K562 (cell line): ENCODE results near the gene RNF223. TPM values are rescaled to one million over a fixed set of nuclear protein-coding genes. Genes with fewer than 3 reads are reported as not detected.

Experiments used
- EHMT2 ChIP-seq: fragments of 450-650 bp; IDR thresholded peaks from 2 replicates; pipeline ENCODE4 v1.6.1; 2018; ENCODE audit warnings: antibody characterized with exemption
- GABPB1 ChIP-seq: sonication (generic); formaldehyde crosslinking; IDR thresholded peaks from 2 replicates; pipeline ENCODE4 v1.8.0; 2022; ENCODE audit warnings: mild to moderate bottlenecking, missing genetic modification reagents
- GATAD2B ChIP-seq: fragments of 450-650 bp; IDR thresholded peaks from 2 replicates; pipeline ENCODE4 v1.6.1; 2017; ENCODE audit warnings: mild to moderate bottlenecking, borderline replicate concordance
- STAT5A ChIP-seq: IDR thresholded peaks from 2 replicates; pipeline ENCODE4 v1.6.1; 2012; ENCODE audit warnings: low read length, inconsistent platforms, borderline replicate concordance
- ZBTB33 ChIP-seq: sonication (generic); formaldehyde crosslinking; IDR thresholded peaks from 2 replicates; pipeline ENCODE4 v1.8.1; 2023; ENCODE audit warnings: mild to moderate bottlenecking, missing genetic modification reagents
- ZNF696 ChIP-seq: fragments of 250-450 bp; sonication (Bioruptor Pico); conservative IDR thresholded peaks from 2 replicates; pipeline ENCODE4 v1.4.0; 2020; ENCODE audit warnings: mild to moderate bottlenecking, moderate library complexity
- ZSCAN32 ChIP-seq: fragments of 450-650 bp; formaldehyde crosslinking; IDR thresholded peaks from 2 replicates; pipeline ENCODE4 v1.4.0; 2020; ENCODE audit warnings: mild to moderate bottlenecking, moderate library complexity
- polyA plus RNA-seq, 8 experiments: library from polyadenylated mRNA; depleted of rRNA in 4 of 8; stranded (reverse) in 5 of 8; unstranded in 3 of 8; fragments of >200 nt; fragmentation: Nextera tagmentation in 2 of 8; fragmentation: Illumina TruSeq in 1 of 8; extraction: Ambion mirVana in 2 of 8; extraction: Trizol in 1 of 8; gene quantifications; 2 replicates each; pipeline versions ENCODE4 v1.2.1 to v1.2.3, GENCODE V29; 2011 to 2014; ENCODE audit warnings: inconsistent platforms in 1 of 8, missing spikeins in 1 of 8
- total RNA-seq, 7 experiments: library from RNA; depleted of rRNA in 6 of 7; stranded (reverse); fragments of >200 nt in 6 of 7; fragmentation: Illumina TruSeq in 2 of 7; extraction: Trizol in 2 of 7; gene quantifications; 2 replicates each; pipeline versions ENCODE4 v1.2.1 to v1.2.3, GENCODE V29; 2011 to 2021; ENCODE audit warnings: low replicate concordance in 1 of 7

Gene RNF223
- total and polyA plus RNA-seq, 9 of the 15 experiments (the other 6 are each of a cell fraction or from before 2014, with no cell fraction given), result 0.04 to 0.32 TPM; not detected in 7

- TF ChIP-seq ZBTB33 (CRISPR knock-in tag), result peak; percentile 69; the same call in 1 of the 2 replicates
- 0 out of 2 replicates have a peak, but pooled peaks have one; percentile 56 for TF ChIP-seq GATAD2B
- no peak for TF ChIP-seq STAT5A
- peak; percentile 64 for TF ChIP-seq GABPB1 (CRISPR knock-in tag)
- TF ChIP-seq ZNF696, result no peak
- TF ChIP-seq ZSCAN32 (CRISPR knock-in tag), result no peak
- TF ChIP-seq EHMT2, result no peak
- TF ChIP-seq, all 486 proteins: peak for 62
Observed at GRCh38 chr1:1040004-1040991, 33.8 kb downstream of the RNF223 start (continued).
